HepG2 (cell line): ENCODE measurements around the gene GRAP. TPM values are rescaled to one million over a fixed set of nuclear protein-coding genes. Genes with fewer than 3 reads are reported as not detected.
A peak's percentile ranks its signal among the peaks of the same experiment; 100 is the strongest.

Experiments used
- ATAC-seq: fragments of 200-7000 bp; cut with Tn5 transposase; 3 replicates; pipeline ENCODE4 v1.9.1; 2020; ENCODE audit warnings: mild to moderate bottlenecking, moderate library complexity
- BruUV-seq: library from RNA; stranded (reverse); fragments of 400-500 nt; replicated peaks from 2 replicates; lab custom pipeline; 2021; lab: Mats Ljungman, UMichigan
- CTCF ChIA-PET: fragments of 300-600 bp; formaldehyde crosslinking; extraction: SDS; loops from one replicate; lab custom pipeline; 2021; ENCODE audit warnings: low total read pairs, inconsistent platforms, low intra/inter-chr PET ratio; lab: Yijun Ruan, JAX
- POLR2A ChIA-PET: fragments of 350-600 bp; sonication (Branson Sonifier 250); formaldehyde crosslinking; loops from one replicate; lab custom pipeline; 2020; ENCODE audit warnings: antibody characterized with exemption, inconsistent platforms; lab: Yijun Ruan, JAX
- DNase-seq: peaks from one replicate; pipeline ENCODE4 v3.0.0-alpha.2; 2015; ENCODE audit warnings: low spot score
- FAIRE-seq: peaks from 3 replicates; lab custom pipeline; 2011; peaks lifted over from hg19 to GRCh38; lab: Jason Lieb, UNC
- H2AFZ ChIP-seq: one replicate; pipeline ENCODE4 v1.6.1; 2011; ENCODE audit warnings: low read length, inconsistent platforms
- H3K27ac ChIP-seq: fragments of 300-600 bp; 3 replicates; pipeline ENCODE4 v1.8.0; 2011; ENCODE audit warnings: mixed run types, mild to moderate bottlenecking, mixed read lengths, low read length, inconsistent platforms; ENCODE audit not compliant: insufficient read depth; ENCODE audit errors: extremely low read length
- H3K27me3 ChIP-seq, 2 experiments: fragments of 200-600 bp in 1 of 2; 2 replicates in 1 of 2; 3 replicates in 1 of 2; pipeline versions ENCODE4 v1.6.0 to v1.8.0; 2011; ENCODE audit warnings: low read length in 2 of 2, mild to moderate bottlenecking in 2 of 2, moderate library complexity in 2 of 2, inconsistent platforms in 1 of 2; ENCODE audit not compliant: insufficient read depth in 2 of 2, control insufficient read depth in 1 of 2
- H3K36me3 ChIP-seq, 2 experiments: fragments of 200-600 bp in 1 of 2; replicated peaks in 1 of 2; 2 replicates in 1 of 2; 3 replicates in 1 of 2; pipeline versions ENCODE4 v1.5.1 to v1.8.0; 2011; ENCODE audit warnings: low read length in 2 of 2, inconsistent platforms in 1 of 2; ENCODE audit not compliant: insufficient read depth in 2 of 2, control insufficient read depth in 1 of 2
- H3K4me1 ChIP-seq: 2 replicates; pipeline ENCODE4 v1.5.1; 2012; ENCODE audit warnings: low read length, inconsistent platforms; ENCODE audit not compliant: insufficient read depth
- H3K4me2 ChIP-seq: 2 replicates; pipeline ENCODE4 v1.6.0; 2011; ENCODE audit warnings: low read depth, low read length, inconsistent platforms
- H3K4me3 ChIP-seq, 3 experiments: fragments of 200-600 bp in 1 of 3; sonication (generic), shearing (Covaris generic) in 1 of 3; replicated peaks in 1 of 3; 2 replicates each; pipeline ENCODE4 v1.5.1; 2011 to 2016; ENCODE audit warnings: low read length in 3 of 3, inconsistent platforms in 2 of 3, low read depth in 2 of 3, mild to moderate bottlenecking in 2 of 3, control low read depth in 1 of 3, mixed read lengths in 1 of 3; ENCODE audit not compliant: insufficient read depth in 1 of 3
- H3K79me2 ChIP-seq: one replicate; pipeline ENCODE4 v1.6.1; 2011; ENCODE audit warnings: low read length, inconsistent platforms; ENCODE audit not compliant: insufficient read depth
- H3K9ac ChIP-seq: 2 replicates; pipeline ENCODE4 v1.6.0; 2011; ENCODE audit warnings: mild to moderate bottlenecking, low read depth, low read length, inconsistent platforms; ENCODE audit not compliant: insufficient read depth
- H3K9me3 ChIP-seq: 2 replicates; pipeline ENCODE4 v1.5.1; 2012; ENCODE audit warnings: mild to moderate bottlenecking, low read length
- H4K20me1 ChIP-seq: 2 replicates; pipeline ENCODE4 v1.6.0; 2011; ENCODE audit warnings: inconsistent platforms, mild to moderate bottlenecking, low read length, moderate library complexity; ENCODE audit not compliant: insufficient read depth
- AGO2 ChIP-seq: fragments of 200-400 bp; formaldehyde crosslinking; optimal IDR thresholded peaks from 2 replicates; pipeline ENCODE3; 2017; ENCODE audit warnings: mild to moderate bottlenecking, low read depth, low read length, moderate library complexity
- CBX2 ChIP-seq, 2 experiments: fragments of 200-600 bp in 1 of 2; sonication (generic); formaldehyde crosslinking in 1 of 2; IDR thresholded peaks; 2 replicates each; pipeline versions ENCODE4 v1.7.0 to v1.8.1; 2018 to 2022; ENCODE audit warnings: low read depth in 2 of 2, low read length in 1 of 2, mild to moderate bottlenecking in 1 of 2, missing genetic modification reagents in 1 of 2
- CBX5 ChIP-seq: sonication (generic); formaldehyde crosslinking; IDR thresholded peaks from 2 replicates; pipeline ENCODE4 v1.4.0; 2020; ENCODE audit warnings: missing genetic modification reagents, borderline replicate concordance
- GABPB1 ChIP-seq: IDR thresholded peaks from 2 replicates; pipeline ENCODE4 v1.6.1; 2016; ENCODE audit warnings: mild to moderate bottlenecking, missing genetic modification reagents, moderate library complexity, missing compliant biosample characterization
- ISL2 ChIP-seq: sonication (generic); formaldehyde crosslinking; IDR thresholded peaks from 2 replicates; pipeline ENCODE4 v1.5.0; 2020; ENCODE audit warnings: missing genetic modification reagents
- NFE2 ChIP-seq: sonication (generic); formaldehyde crosslinking; IDR thresholded peaks from 2 replicates; pipeline ENCODE4 v1.4.0; 2020; ENCODE audit warnings: missing genetic modification reagents
- NFYB ChIP-seq: sonication (generic); formaldehyde crosslinking; IDR thresholded peaks from 2 replicates; pipeline ENCODE4 v1.4.0; 2020; ENCODE audit warnings: missing genetic modification reagents
- PHF8 ChIP-seq: sonication (generic); formaldehyde crosslinking; IDR thresholded peaks from 2 replicates; pipeline ENCODE4 v1.5.0; 2020; ENCODE audit warnings: missing genetic modification reagents
- SCMH1 ChIP-seq: sonication (generic); formaldehyde crosslinking; IDR thresholded peaks from 2 replicates; pipeline ENCODE4 v1.9.0; 2021; ENCODE audit warnings: missing genetic modification reagents, mild to moderate bottlenecking, borderline replicate concordance
- SRF ChIP-seq: IDR thresholded peaks from 2 replicates; pipeline ENCODE4 v1.6.1; 2011; ENCODE audit warnings: mild to moderate bottlenecking, low read depth, low read length, moderate library complexity
- WIZ ChIP-seq: sonication (generic); formaldehyde crosslinking; IDR thresholded peaks from 2 replicates; pipeline ENCODE4 v1.5.1; 2020; ENCODE audit warnings: mild to moderate bottlenecking, missing genetic modification reagents
- ZNF672 ChIP-seq: sonication (generic); formaldehyde crosslinking; IDR thresholded peaks from 2 replicates; pipeline ENCODE4 v1.8.1; 2022; ENCODE audit warnings: missing genetic modification reagents
- ZNF674 ChIP-seq: sonication (generic); formaldehyde crosslinking; IDR thresholded peaks from 2 replicates; pipeline ENCODE4 v1.5.0; 2020; ENCODE audit warnings: low read depth, mild to moderate bottlenecking, missing genetic modification reagents
- WGBS: methylation state at CpG from one replicate; pipeline ENCODE4 v1.1.6; 2017; ENCODE audit warnings: low lambda C conversion rate; 5-methylcytosine and 5-hydroxymethylcytosine counted together
- in situ Hi-C: cut with HindIII; loops from 2 replicates; pipeline ENCODE4 v1.10.0; 2017; ENCODE audit warnings: low pct_unique_long_range_greater_than_20kb; ENCODE audit not compliant: extremely low pct_ligation_motif_present
- intact Hi-C: fragments of 100-400 bp; cut with micrococcal nuclease; formaldehyde crosslinking; loops from one replicate; pipeline ENCODE4 v1.10.0; 2022; ENCODE audit not compliant: unreplicated experiment
- polyA plus RNA-seq, 8 experiments: library from polyadenylated mRNA; depleted of rRNA in 3 of 8; stranded (reverse) in 7 of 8; unstranded in 1 of 8; fragments of >200 nt; fragmentation: Illumina TruSeq in 4 of 8; extraction: Trizol in 4 of 8; gene quantifications; 2 replicates each; pipeline versions ENCODE4 v1.2.1 to v1.2.3, GENCODE V29; 2011 to 2016; ENCODE audit warnings: low read depth in 4 of 8, missing spikeins in 1 of 8, mixed read lengths in 1 of 8; ENCODE audit not compliant: insufficient read depth in 1 of 8
- total RNA-seq, 5 experiments: library from RNA; depleted of rRNA; stranded (reverse); fragments of >200 nt; fragmentation: Illumina TruSeq; extraction: Trizol; gene quantifications; 2 replicates each; pipeline ENCODE4 v1.2.3, GENCODE V29; 2016; ENCODE audit warnings: low read depth in 1 of 5
- TF ChIP-seq, protein P1 (sequence below): sonication (generic); formaldehyde crosslinking; IDR thresholded peaks from 2 replicates; pipeline ENCODE4 v1.9.0; 2021; ENCODE audit warnings: missing genetic modification reagents, mild to moderate bottlenecking, borderline replicate concordance
- TF ChIP-seq, protein P2 (sequence below): sonication (generic); formaldehyde crosslinking; IDR thresholded peaks from 2 replicates; pipeline ENCODE4 v1.4.0; 2020; ENCODE audit warnings: low read depth, mild to moderate bottlenecking, missing genetic modification reagents
- TF ChIP-seq, protein P3 (sequence below): conservative IDR thresholded peaks from 2 replicates; pipeline ENCODE4 v1.6.1; 2018; ENCODE audit warnings: missing genetic modification reagents
- TF ChIP-seq, protein P4 (sequence below): IDR thresholded peaks from 2 replicates; pipeline ENCODE4 v1.6.1; 2016; ENCODE audit warnings: mild to moderate bottlenecking, missing biosample characterization, missing genetic modification reagents

Gene GRAP
- total and polyA plus RNA-seq, 2 of the 13 experiments (the other 11 are each of a cell fraction or from before 2014, with no cell fraction given) = 0.77 to 1.7 TPM

DNA sequence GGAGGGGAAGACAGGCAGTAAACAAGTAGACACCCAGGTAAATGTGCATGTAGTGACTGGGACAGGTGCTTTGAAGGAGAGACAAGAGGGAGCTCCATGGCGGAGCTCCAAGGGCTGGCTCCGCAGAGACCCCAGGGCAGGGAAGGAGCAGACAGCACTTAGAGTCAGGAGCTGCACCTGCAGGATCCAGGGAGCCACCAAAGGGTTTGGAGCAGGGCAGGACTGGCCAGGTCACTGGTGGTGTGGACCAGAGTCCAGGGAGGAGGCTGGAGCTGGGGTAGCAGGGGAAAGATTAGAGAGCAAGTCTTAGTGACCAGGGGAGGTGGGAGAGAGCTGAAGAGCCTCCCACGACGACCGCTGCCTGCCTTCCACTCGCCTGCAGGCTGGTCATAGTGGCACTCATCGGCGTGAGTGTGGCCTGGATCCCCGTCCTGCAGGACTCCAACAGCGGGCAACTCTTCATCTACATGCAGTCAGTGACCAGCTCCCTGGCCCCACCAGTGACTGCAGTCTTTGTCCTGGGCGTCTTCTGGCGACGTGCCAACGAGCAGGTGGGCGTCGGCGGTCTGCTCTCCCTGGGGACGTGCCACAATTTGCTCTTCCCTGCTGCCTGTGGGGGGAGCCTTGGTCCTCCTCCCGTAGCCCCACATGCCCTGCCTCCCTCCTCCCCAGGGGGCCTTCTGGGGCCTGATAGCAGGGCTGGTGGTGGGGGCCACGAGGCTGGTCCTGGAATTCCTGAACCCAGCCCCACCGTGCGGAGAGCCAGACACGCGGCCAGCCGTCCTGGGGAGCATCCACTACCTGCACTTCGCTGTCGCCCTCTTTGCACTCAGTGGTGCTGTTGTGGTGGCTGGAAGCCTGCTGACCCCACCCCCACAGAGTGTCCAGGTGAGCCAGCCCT lies 27.5 kb downstream of the GRAP start (continued):
- TF ChIP-seq, protein P1, sequence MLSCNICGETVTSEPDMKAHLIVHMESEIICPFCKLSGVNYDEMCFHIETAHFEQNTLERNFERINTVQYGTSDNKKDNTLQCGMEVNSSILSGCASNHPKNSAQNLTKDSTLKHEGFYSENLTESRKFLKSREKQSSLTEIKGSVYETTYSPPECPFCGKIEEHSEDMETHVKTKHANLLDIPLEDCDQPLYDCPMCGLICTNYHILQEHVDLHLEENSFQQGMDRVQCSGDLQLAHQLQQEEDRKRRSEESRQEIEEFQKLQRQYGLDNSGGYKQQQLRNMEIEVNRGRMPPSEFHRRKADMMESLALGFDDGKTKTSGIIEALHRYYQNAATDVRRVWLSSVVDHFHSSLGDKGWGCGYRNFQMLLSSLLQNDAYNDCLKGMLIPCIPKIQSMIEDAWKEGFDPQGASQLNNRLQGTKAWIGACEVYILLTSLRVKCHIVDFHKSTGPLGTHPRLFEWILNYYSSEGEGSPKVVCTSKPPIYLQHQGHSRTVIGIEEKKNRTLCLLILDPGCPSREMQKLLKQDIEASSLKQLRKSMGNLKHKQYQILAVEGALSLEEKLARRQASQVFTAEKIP = no peak
- peak; percentile 48 for TF ChIP-seq AGO2

DNA sequence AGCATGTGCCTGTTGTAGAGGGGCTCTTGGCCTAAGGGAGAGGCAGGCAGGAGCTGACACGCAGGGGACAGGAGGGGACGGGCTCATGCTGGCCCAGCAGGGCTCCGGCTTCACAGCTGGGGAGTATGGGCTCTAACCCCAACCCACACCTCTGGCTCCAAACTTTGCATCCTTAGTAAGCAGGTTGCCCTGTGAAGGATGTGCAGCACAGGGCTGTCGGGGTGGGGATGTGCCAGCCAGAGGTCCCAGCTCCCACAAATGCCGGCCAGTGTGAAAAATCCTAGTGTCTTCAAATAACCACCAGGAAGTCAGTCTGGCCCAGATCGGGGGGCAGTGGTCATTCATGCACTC lies 28.2 kb downstream of the GRAP start:
- intact Hi-C loops = no loop called here
- FAIRE-seq = no peak
- H3K27me3 ChIP-seq = peaks cover 6 to 32% of the 10 kb centered on the region in 2 experiments; a peak in 3 of 5 replicates

More for the DNA sequence above, 28.2 kb downstream of the GRAP start:
- WGBS = 64% methylated on average over 5 of the region's 6 CpGs
- Histone ChIP-seq H3K79me2 (no peaks in the 10 kb centered on the region), H3K4me2 (no peak overlapping the region), H3K4me3 (no peak overlapping the region), H3K9ac (no peak overlapping the region), H3K27ac (no peak overlapping the region), H3K9me3 (no peaks in the 10 kb centered on the region), H3K4me1 (peaks cover 59% of the 10 kb centered on the region), H2AFZ (no peak overlapping the region), H3K36me3 (no peaks in the 10 kb centered on the region), H4K20me1 (no peaks in the 10 kb centered on the region)
- in situ Hi-C loops = no loop called here
- DNase-seq (no peak), ATAC-seq (no peak)
- BruUV-seq = no TSS peak
- TF ChIP-seq SRF = no peak
- TF ChIP-seq, protein P2, sequence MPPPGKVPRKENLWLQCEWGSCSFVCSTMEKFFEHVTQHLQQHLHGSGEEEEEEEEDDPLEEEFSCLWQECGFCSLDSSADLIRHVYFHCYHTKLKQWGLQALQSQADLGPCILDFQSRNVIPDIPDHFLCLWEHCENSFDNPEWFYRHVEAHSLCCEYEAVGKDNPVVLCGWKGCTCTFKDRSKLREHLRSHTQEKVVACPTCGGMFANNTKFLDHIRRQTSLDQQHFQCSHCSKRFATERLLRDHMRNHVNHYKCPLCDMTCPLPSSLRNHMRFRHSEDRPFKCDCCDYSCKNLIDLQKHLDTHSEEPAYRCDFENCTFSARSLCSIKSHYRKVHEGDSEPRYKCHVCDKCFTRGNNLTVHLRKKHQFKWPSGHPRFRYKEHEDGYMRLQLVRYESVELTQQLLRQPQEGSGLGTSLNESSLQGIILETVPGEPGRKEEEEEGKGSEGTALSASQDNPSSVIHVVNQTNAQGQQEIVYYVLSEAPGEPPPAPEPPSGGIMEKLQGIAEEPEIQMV (CRISPR knock-in tag) = no peak
- TF ChIP-seq, protein P3, sequence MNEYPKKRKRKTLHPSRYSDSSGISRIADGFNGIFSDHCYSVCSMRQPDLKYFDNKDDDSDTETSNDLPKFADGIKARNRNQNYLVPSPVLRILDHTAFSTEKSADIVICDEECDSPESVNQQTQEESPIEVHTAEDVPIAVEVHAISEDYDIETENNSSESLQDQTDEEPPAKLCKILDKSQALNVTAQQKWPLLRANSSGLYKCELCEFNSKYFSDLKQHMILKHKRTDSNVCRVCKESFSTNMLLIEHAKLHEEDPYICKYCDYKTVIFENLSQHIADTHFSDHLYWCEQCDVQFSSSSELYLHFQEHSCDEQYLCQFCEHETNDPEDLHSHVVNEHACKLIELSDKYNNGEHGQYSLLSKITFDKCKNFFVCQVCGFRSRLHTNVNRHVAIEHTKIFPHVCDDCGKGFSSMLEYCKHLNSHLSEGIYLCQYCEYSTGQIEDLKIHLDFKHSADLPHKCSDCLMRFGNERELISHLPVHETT (CRISPR knock-in tag) = no peak
- TF ChIP-seq, protein P4, sequence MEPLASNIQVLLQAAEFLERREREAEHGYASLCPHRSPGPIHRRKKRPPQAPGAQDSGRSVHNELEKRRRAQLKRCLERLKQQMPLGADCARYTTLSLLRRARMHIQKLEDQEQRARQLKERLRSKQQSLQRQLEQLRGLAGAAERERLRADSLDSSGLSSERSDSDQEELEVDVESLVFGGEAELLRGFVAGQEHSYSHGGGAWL (CRISPR knock-in tag) = no peak
- no peak for TF ChIP-seq CBX2 (IDR thresholded peaks at IDR 0.05; ENCODE audit: low read depth, low read length)
- no peak for TF ChIP-seq CBX2 (CRISPR knock-in tag; IDR thresholded peaks at IDR 0.05; ENCODE audit: low read depth)
- no peak for TF ChIP-seq ZNF672 (CRISPR knock-in tag)
- TF ChIP-seq NFYB (CRISPR knock-in tag) = no peak
- no peak for TF ChIP-seq PHF8 (CRISPR knock-in tag)
- no peak for TF ChIP-seq CBX5 (CRISPR knock-in tag)
- TF ChIP-seq WIZ = no peak
- TF ChIP-seq NFE2 (CRISPR knock-in tag) = no peak
- no peak for TF ChIP-seq SCMH1
- TF ChIP-seq ZNF674 (CRISPR knock-in tag) = no peak
- TF ChIP-seq GABPB1 = no peak
- TF ChIP-seq ISL2 (CRISPR knock-in tag) = no peak
- CTCF ChIA-PET = no interaction called here
- POLR2A ChIA-PET = interaction anchor here (1.9 kb wide), 1 partner anchor 12 kb away, joined by 11 read pairs; no protein-coding TSS in a partner anchor
